ENCODE measurements around the gene MYO10. TPM values are rescaled to one million over a fixed set of nuclear protein-coding genes. Genes with fewer than 3 reads are reported as not detected.

MYO10 gene
- total and polyA plus RNA-seq, 2 experiments from 2014 or later: 119 to 276 TPM

DNA sequence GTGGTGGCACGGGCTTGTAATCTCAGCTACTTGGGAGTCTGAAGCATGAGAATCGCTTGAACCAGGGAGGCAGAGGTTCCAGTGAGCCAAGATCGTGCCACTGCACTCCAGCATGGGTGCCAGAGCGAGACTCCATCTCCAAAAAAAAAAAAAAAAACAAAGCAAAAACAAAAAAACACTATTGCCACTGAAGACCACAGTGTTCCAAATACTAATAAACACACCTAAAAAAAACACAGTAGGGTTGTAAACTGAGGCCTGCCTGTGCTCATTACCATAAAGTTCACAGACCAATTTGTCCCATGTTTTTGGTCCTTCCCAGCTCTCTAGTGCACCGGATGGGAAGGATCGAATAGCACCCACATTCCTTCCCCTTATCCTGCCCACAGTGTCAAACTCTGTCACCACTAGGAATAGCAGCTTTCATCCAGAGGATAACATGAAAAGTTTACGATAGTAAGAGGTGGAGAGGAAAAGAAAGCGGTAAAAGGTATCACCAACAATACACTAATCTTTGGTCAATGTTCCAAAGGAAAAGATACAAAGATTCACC lies 49.2 kb downstream of the MYO10 start (continued):
- TF ChIP-seq, protein P1, sequence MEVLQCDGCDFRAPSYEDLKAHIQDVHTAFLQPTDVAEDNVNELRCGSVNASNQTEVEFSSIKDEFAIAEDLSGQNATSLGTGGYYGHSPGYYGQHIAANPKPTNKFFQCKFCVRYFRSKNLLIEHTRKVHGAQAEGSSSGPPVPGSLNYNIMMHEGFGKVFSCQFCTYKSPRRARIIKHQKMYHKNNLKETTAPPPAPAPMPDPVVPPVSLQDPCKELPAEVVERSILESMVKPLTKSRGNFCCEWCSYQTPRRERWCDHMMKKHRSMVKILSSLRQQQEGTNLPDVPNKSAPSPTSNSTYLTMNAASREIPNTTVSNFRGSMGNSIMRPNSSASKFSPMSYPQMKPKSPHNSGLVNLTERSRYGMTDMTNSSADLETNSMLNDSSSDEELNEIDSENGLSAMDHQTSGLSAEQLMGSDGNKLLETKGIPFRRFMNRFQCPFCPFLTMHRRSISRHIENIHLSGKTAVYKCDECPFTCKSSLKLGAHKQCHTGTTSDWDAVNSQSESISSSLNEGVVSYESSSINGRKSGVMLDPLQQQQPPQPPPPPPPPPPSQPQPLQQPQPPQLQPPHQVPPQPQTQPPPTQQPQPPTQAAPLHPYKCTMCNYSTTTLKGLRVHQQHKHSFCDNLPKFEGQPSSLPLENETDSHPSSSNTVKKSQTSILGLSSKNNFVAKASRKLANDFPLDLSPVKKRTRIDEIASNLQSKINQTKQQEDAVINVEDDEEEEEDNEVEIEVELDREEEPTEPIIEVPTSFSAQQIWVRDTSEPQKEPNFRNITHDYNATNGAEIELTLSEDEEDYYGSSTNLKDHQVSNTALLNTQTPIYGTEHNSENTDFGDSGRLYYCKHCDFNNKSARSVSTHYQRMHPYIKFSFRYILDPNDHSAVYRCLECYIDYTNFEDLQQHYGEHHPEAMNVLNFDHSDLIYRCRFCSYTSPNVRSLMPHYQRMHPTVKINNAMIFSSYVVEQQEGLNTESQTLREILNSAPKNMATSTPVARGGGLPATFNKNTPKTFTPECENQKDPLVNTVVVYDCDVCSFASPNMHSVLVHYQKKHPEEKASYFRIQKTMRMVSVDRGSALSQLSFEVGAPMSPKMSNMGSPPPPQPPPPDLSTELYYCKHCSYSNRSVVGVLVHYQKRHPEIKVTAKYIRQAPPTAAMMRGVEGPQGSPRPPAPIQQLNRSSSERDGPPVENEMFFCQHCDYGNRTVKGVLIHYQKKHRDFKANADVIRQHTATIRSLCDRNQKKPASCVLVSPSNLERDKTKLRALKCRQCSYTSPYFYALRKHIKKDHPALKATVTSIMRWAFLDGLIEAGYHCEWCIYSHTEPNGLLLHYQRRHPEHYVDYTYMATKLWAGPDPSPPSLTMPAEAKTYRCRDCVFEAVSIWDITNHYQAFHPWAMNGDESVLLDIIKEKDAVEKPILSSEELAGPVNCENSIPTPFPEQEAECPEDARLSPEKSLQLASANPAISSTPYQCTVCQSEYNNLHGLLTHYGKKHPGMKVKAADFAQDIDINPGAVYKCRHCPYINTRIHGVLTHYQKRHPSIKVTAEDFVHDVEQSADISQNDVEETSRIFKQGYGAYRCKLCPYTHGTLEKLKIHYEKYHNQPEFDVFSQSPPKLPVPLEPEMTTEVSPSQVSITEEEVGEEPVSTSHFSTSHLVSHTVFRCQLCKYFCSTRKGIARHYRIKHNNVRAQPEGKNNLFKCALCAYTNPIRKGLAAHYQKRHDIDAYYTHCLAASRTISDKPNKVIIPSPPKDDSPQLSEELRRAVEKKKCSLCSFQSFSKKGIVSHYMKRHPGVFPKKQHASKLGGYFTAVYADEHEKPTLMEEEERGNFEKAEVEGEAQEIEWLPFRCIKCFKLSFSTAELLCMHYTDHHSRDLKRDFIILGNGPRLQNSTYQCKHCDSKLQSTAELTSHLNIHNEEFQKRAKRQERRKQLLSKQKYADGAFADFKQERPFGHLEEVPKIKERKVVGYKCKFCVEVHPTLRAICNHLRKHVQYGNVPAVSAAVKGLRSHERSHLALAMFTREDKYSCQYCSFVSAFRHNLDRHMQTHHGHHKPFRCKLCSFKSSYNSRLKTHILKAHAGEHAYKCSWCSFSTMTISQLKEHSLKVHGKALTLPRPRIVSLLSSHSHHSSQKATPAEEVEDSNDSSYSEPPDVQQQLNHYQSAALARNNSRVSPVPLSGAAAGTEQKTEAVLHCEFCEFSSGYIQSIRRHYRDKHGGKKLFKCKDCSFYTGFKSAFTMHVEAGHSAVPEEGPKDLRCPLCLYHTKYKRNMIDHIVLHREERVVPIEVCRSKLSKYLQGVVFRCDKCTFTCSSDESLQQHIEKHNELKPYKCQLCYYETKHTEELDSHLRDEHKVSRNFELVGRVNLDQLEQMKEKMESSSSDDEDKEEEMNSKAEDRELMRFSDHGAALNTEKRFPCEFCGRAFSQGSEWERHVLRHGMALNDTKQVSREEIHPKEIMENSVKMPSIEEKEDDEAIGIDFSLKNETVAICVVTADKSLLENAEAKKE (CRISPR knock-in tag; IDR thresholded peaks at IDR 0.05): no peak
- TF ChIP-seq ZNF114 (CRISPR knock-in tag; IDR thresholded peaks at IDR 0.05) (no peak), NANOG (IDR thresholded peaks at IDR 0.05; ENCODE audit: borderline replicate concordance) (no peak), POLR2AphosphoS5 (IDR thresholded peaks at IDR 0.05; ENCODE audit: low read depth) (no peak), EZH2 (IDR thresholded peaks at IDR 0.05; ENCODE audit: low read depth, unreplicated experiment) (no peak), STAT1 (IDR thresholded peaks at IDR 0.05; ENCODE audit: unreplicated experiment) (no peak), CREB1 (CRISPR knock-in tag; IDR thresholded peaks at IDR 0.05; ENCODE audit: low read depth) (no peak)
- TF ChIP-seq, protein P2, sequence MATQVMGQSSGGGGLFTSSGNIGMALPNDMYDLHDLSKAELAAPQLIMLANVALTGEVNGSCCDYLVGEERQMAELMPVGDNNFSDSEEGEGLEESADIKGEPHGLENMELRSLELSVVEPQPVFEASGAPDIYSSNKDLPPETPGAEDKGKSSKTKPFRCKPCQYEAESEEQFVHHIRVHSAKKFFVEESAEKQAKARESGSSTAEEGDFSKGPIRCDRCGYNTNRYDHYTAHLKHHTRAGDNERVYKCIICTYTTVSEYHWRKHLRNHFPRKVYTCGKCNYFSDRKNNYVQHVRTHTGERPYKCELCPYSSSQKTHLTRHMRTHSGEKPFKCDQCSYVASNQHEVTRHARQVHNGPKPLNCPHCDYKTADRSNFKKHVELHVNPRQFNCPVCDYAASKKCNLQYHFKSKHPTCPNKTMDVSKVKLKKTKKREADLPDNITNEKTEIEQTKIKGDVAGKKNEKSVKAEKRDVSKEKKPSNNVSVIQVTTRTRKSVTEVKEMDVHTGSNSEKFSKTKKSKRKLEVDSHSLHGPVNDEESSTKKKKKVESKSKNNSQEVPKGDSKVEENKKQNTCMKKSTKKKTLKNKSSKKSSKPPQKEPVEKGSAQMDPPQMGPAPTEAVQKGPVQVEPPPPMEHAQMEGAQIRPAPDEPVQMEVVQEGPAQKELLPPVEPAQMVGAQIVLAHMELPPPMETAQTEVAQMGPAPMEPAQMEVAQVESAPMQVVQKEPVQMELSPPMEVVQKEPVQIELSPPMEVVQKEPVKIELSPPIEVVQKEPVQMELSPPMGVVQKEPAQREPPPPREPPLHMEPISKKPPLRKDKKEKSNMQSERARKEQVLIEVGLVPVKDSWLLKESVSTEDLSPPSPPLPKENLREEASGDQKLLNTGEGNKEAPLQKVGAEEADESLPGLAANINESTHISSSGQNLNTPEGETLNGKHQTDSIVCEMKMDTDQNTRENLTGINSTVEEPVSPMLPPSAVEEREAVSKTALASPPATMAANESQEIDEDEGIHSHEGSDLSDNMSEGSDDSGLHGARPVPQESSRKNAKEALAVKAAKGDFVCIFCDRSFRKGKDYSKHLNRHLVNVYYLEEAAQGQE (IDR thresholded peaks at IDR 0.05; ENCODE audit: unreplicated experiment): no peak
- TF ChIP-seq, protein P3, sequence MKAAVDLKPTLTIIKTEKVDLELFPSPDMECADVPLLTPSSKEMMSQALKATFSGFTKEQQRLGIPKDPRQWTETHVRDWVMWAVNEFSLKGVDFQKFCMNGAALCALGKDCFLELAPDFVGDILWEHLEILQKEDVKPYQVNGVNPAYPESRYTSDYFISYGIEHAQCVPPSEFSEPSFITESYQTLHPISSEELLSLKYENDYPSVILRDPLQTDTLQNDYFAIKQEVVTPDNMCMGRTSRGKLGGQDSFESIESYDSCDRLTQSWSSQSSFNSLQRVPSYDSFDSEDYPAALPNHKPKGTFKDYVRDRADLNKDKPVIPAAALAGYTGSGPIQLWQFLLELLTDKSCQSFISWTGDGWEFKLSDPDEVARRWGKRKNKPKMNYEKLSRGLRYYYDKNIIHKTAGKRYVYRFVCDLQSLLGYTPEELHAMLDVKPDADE (IDR thresholded peaks at IDR 0.05): no peak

All from GM23338 (cell line).